Measurements from ENCODE around the gene UQCC2. TPM values are rescaled to one million over a fixed set of nuclear protein-coding genes. Genes with fewer than 3 reads are reported as not detected.

UQCC2 gene
- total RNA-seq, 2 donors from 2014 or later, result 24.5 to 25.7 TPM

- Histone ChIP-seq H3K9me3 (no peaks in the 10 kb centered on the region), H3K36me3 (peaks cover 0 to 14% of the 10 kb centered on the region in 2 donors), H3K27me3 (replicated peaks; ENCODE audit: insufficient read depth) (no peaks in the 10 kb centered on the region), H3K4me3 (no peak overlapping the region), H3K27ac (no peak overlapping the region), H3K4me1 (replicated peaks) (peaks cover 13% of the 10 kb centered on the region)
- WGBS, result 84% methylated on average over 12 of the region's 12 CpGs
- no peak for TF ChIP-seq POLR2A (IDR thresholded peaks at IDR 0.05)
- no peak for TF ChIP-seq POLR2AphosphoS5 (IDR thresholded peaks at IDR 0.05)
- no peak for TF ChIP-seq CTCF (IDR thresholded peaks at IDR 0.05)
- intact Hi-C loops (cut with DNase I), result no loop called here
- no peak for DNase-seq (ENCODE audit: low spot score)
Observed at GRCh38 chr6:33692078-33692759, 19.3 kb downstream of the UQCC2 start.

- H3K4me1 ChIP-seq (replicated peaks), result peaks cover 7% of the 10 kb centered on the region
- DNase-seq (ENCODE audit: low spot score), result no peak
- H3K4me3 ChIP-seq, result no peak overlapping the region
- intact Hi-C loops (cut with DNase I), result no loop called here
- H3K27me3 ChIP-seq (replicated peaks; ENCODE audit: insufficient read depth), result no peaks in the 10 kb centered on the region
- H3K27ac ChIP-seq, result no peak overlapping the region
- H3K36me3 ChIP-seq, result peaks cover 0 to 14% of the 10 kb centered on the region in 2 donors
- 89% methylated on average over 15 of the region's 15 CpGs for WGBS
- H3K9me3 ChIP-seq, result no peaks in the 10 kb centered on the region
- TF ChIP-seq POLR2AphosphoS5 (IDR thresholded peaks at IDR 0.05) (no peak), POLR2A (IDR thresholded peaks at IDR 0.05) (no peak), CTCF (IDR thresholded peaks at IDR 0.05) (no peak)
Observed at GRCh38 chr6:33691456-33692077, 19.9 kb downstream of the UQCC2 start.

- peaks cover 0 to 21% of the 10 kb centered on the region in 2 donors for H3K36me3 ChIP-seq
- 89% methylated on average over 13 of the region's 13 CpGs for WGBS
- H3K27ac ChIP-seq, result no peak overlapping the region
- H3K4me1 ChIP-seq (replicated peaks), result no peaks in the 10 kb centered on the region
- H3K9me3 ChIP-seq, result no peaks in the 10 kb centered on the region
- H3K4me3 ChIP-seq, result no peak overlapping the region
- no peak for DNase-seq (ENCODE audit: low spot score)
- no peaks in the 10 kb centered on the region for H3K27me3 ChIP-seq (replicated peaks; ENCODE audit: insufficient read depth)
- no peak for TF ChIP-seq POLR2AphosphoS5 (IDR thresholded peaks at IDR 0.05)
- TF ChIP-seq POLR2A (IDR thresholded peaks at IDR 0.05), result no peak
- TF ChIP-seq CTCF (IDR thresholded peaks at IDR 0.05), result no peak
- intact Hi-C loops (cut with DNase I), result no loop called here
Observed at GRCh38 chr6:33690766-33691165, 20.7 kb downstream of the UQCC2 start.

GRCh38 chr6:33689879-33690278 lies 21.6 kb downstream of the UQCC2 start:
- intact Hi-C loops (cut with DNase I), result no loop called here

More at GRCh38 chr6:33689879-33690278, 21.6 kb downstream of the UQCC2 start:
- DNase-seq (ENCODE audit: low spot score), result no peak
- WGBS, result 92% methylated on average over 10 of the region's 10 CpGs
- Histone ChIP-seq H3K27ac (no peak overlapping the region), H3K4me1 (replicated peaks) (no peaks in the 10 kb centered on the region), H3K9me3 (no peaks in the 10 kb centered on the region), H3K4me3 (no peak overlapping the region), H3K36me3 (peaks cover 0 to 24% of the 10 kb centered on the region in 2 donors), H3K27me3 (replicated peaks; ENCODE audit: insufficient read depth) (no peaks in the 10 kb centered on the region)
- TF ChIP-seq POLR2A (IDR thresholded peaks at IDR 0.05), result no peak
- TF ChIP-seq POLR2AphosphoS5 (IDR thresholded peaks at IDR 0.05), result no peak
- TF ChIP-seq CTCF (IDR thresholded peaks at IDR 0.05), result no peak

Measured in prostate gland (tissue), 2 donors.